H1 (cell line): ENCODE results near the gene MYOC. TPM values are rescaled to one million over a fixed set of nuclear protein-coding genes. Genes with fewer than 3 reads are reported as not detected.

ENCODE experiments used
- ASH2L ChIP-seq: fragments of 200-600, 300-600 bp; sonication (generic); IDR thresholded peaks from one replicate; pipeline ENCODE4 v1.7.1; 2017; ENCODE audit warnings: low read length
- CTBP2 ChIP-seq: IDR thresholded peaks from 2 replicates; pipeline ENCODE4 v1.7.0; 2011; ENCODE audit warnings: borderline replicate concordance, mild to moderate bottlenecking, moderate library complexity, mixed read lengths, low read length; ENCODE audit not compliant: insufficient read depth, insufficient read length
- KDM4A ChIP-seq: IDR thresholded peaks from one replicate; pipeline ENCODE4 v1.7.1; 2012; ENCODE audit warnings: low read depth, mild to moderate bottlenecking, moderate library complexity, low read length, inconsistent platforms; ENCODE audit not compliant: severe bottlenecking
- TCF12 ChIP-seq: IDR thresholded peaks from 2 replicates; pipeline ENCODE4 v1.6.1; 2011; ENCODE audit warnings: low read depth, mild to moderate bottlenecking, low read length
- polyA plus RNA-seq, 7 experiments: library from polyadenylated mRNA; depleted of rRNA in 3 of 7; stranded (reverse) in 5 of 7; unstranded in 2 of 7; fragments of >200 nt in 5 of 7; fragments of 200-250 nt in 2 of 7; gene quantifications; 1 replicate in 5 of 7; 2 replicates in 1 of 7; 4 replicates in 1 of 7; pipeline versions ENCODE4 v1.2.1 to v1.2.3, GENCODE V29; 2011 to 2013; ENCODE audit warnings: missing spikeins in 2 of 7, mixed read lengths in 2 of 7
- total RNA-seq: library from RNA; stranded (reverse); fragmentation: NEBNext Ultra II Directional; extraction: Animal tissue kit (Norgen Biotek cat#: 25700); gene quantifications from 2 replicates; pipeline ENCODE4 v1.2.1, GENCODE V29; 2021
- TF ChIP-seq, protein P1 (sequence below): IDR thresholded peaks from 2 replicates; pipeline ENCODE4 v1.6.1; 2012; ENCODE audit warnings: inconsistent platforms
- TF ChIP-seq, protein P2 (sequence below), 3 experiments: IDR thresholded peaks; 1 replicate in 2 of 3; 2 replicates in 1 of 3; pipeline versions ENCODE4 v1.5.1 to v1.6.1; 2011; ENCODE audit warnings: low read length in 3 of 3, mild to moderate bottlenecking in 3 of 3, inconsistent platforms in 2 of 3, low read depth in 1 of 3, moderate library complexity in 1 of 3; ENCODE audit not compliant: insufficient read depth in 1 of 3; ENCODE audit errors: control extremely low read depth in 1 of 3

Gene MYOC
- total and polyA plus RNA-seq, 2 of the 8 experiments (the other 6 are each of a cell fraction or from before 2014, with no cell fraction given), result not detected

DNA sequence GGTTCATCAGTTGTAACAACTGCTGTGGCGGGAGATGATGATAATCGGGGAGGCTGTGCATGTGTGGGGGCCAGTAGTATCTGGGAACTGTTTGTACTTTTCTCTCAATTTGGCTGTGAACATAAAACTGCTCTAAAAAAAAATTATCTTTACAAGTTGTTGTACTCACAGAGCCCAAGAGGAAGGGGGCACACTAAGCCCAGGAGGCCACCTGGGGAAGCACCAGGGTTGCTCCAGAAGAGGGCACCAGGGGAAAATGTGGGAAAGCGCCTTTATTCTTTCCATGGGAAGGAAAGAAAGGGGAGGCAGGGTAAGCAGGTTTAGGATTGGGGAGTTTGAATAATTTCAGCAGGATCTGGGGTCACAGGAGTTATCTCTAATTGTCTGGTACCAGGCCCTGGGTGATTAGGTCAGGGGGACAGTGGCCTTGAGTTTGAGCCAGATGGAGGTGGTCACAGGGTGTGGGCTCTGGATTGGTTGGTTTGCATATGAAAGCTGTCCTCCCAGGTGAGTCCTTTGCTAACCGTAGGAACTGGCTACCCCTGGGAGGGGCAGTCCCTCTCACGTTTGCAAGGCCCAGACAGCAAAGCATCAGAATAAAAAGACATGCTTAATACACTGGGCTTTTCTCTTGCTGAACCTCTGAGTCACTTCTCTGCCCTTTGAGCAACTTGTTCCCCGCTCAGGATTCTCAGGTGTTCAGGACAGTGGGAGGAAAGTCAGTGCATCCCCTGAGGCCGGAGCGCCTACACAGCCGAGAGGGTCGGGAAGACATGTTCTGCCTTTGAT is 11.2 kb downstream of the MYOC start (continued):
- TF ChIP-seq, protein P1, sequence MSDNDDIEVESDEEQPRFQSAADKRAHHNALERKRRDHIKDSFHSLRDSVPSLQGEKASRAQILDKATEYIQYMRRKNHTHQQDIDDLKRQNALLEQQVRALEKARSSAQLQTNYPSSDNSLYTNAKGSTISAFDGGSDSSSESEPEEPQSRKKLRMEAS, result 0 out of 2 replicates have a peak, but pooled peaks have one; percentile 29
- TF ChIP-seq CTBP2 (no peak), ASH2L (peak; percentile 70), KDM4A (no peak), TCF12 (no peak)
- TF ChIP-seq, protein P2, sequence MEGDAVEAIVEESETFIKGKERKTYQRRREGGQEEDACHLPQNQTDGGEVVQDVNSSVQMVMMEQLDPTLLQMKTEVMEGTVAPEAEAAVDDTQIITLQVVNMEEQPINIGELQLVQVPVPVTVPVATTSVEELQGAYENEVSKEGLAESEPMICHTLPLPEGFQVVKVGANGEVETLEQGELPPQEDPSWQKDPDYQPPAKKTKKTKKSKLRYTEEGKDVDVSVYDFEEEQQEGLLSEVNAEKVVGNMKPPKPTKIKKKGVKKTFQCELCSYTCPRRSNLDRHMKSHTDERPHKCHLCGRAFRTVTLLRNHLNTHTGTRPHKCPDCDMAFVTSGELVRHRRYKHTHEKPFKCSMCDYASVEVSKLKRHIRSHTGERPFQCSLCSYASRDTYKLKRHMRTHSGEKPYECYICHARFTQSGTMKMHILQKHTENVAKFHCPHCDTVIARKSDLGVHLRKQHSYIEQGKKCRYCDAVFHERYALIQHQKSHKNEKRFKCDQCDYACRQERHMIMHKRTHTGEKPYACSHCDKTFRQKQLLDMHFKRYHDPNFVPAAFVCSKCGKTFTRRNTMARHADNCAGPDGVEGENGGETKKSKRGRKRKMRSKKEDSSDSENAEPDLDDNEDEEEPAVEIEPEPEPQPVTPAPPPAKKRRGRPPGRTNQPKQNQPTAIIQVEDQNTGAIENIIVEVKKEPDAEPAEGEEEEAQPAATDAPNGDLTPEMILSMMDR (IDR thresholded peaks at IDR 0.05; ENCODE audit: control extremely low read depth in 1 of 3, insufficient read depth in 1 of 3, low read depth in 1 of 3, low read length in 3 of 3), result peak; percentile 22 to 67 (median 34)
